Duodenal mucosa (tissue), 2 donors: ENCODE results near the gene CGGBP1.
"Not testable (repeated sequence)": the region's sequence is repeated elsewhere in the genome, so short reads cannot be mapped to it uniquely, and the experiment has no call there.

Source experiments
- H3K27ac ChIP-seq: one replicate; pipeline ENCODE4 v1.7.0; 2013; ENCODE audit warnings: low read depth, low read length
- H3K27me3 ChIP-seq, 2 donors: one replicate each; pipeline ENCODE4 v1.7.0; 2013; ENCODE audit warnings: low read length in 2 of 2, control low read depth in 1 of 2; ENCODE audit not compliant: insufficient read depth in 2 of 2, control insufficient read depth in 1 of 2
- H3K36me3 ChIP-seq, 2 donors: one replicate each; pipeline ENCODE4 v1.7.0; 2013; ENCODE audit warnings: low read length in 2 of 2, control low read depth in 1 of 2; ENCODE audit not compliant: insufficient read depth in 2 of 2, control insufficient read depth in 1 of 2
- H3K4me1 ChIP-seq, 2 donors: one replicate each; pipeline ENCODE4 v1.7.0; 2013; ENCODE audit warnings: low read length in 2 of 2, control low read depth in 1 of 2; ENCODE audit not compliant: insufficient read depth in 2 of 2, control insufficient read depth in 1 of 2
- H3K4me3 ChIP-seq, 2 donors: one replicate each; pipeline ENCODE4 v1.7.0; 2013; ENCODE audit warnings: low read length in 2 of 2, low read depth in 1 of 2
- H3K9ac ChIP-seq, 2 donors: one replicate each; pipeline ENCODE4 v1.7.0; 2013; ENCODE audit warnings: low read length in 2 of 2, low read depth in 1 of 2
- H3K9me3 ChIP-seq, 2 donors: one replicate each; pipeline ENCODE4 v1.7.0; 2013; ENCODE audit warnings: low read length in 2 of 2, control low read depth in 1 of 2; ENCODE audit not compliant: control insufficient read depth in 1 of 2

Gene CGGBP1

GRCh38 chr3:88019024-88019423 lies 39.8 kb downstream of the CGGBP1 start:
- Histone ChIP-seq H3K9ac (no peak overlapping the region), H3K36me3 (no peaks in the 10 kb centered on the region), H3K9me3 (no peaks in the 10 kb centered on the region), H3K27me3 (no peaks in the 10 kb centered on the region), H3K4me1 (no peaks in the 10 kb centered on the region), H3K4me3 (no peak overlapping the region), H3K27ac (no peak overlapping the region)

GRCh38 chr3:88015656-88016055 lies 43.1 kb downstream of the CGGBP1 start:
- not testable (repeated sequence) for H3K27ac ChIP-seq, H3K4me3 ChIP-seq, H3K9ac ChIP-seq, H3K27me3 ChIP-seq, H3K36me3 ChIP-seq, H3K9me3 ChIP-seq, H3K4me1 ChIP-seq

- H3K9me3 ChIP-seq, result no peaks in the 10 kb centered on the region
- no peak overlapping the region for H3K9ac ChIP-seq
- no peak overlapping the region for H3K4me3 ChIP-seq
- no peaks in the 10 kb centered on the region for H3K36me3 ChIP-seq
- H3K4me1 ChIP-seq, result no peaks in the 10 kb centered on the region
- no peak overlapping the region for H3K27ac ChIP-seq
- H3K27me3 ChIP-seq, result no peaks in the 10 kb centered on the region
These were observed 45.2 kb downstream of the CGGBP1 start for GRCh38 chr3:88013592-88013991.

GRCh38 chr3:88010810-88011209 lies 48.0 kb downstream of the CGGBP1 start:
- Histone ChIP-seq H3K9ac (no peak overlapping the region), H3K27me3 (no peaks in the 10 kb centered on the region), H3K4me1 (no peaks in the 10 kb centered on the region), H3K27ac (no peak overlapping the region), H3K4me3 (no peak overlapping the region), H3K9me3 (no peaks in the 10 kb centered on the region), H3K36me3 (no peaks in the 10 kb centered on the region)

GRCh38 chr3:88009066-88009465 lies 49.7 kb downstream of the CGGBP1 start:
- H3K9me3 ChIP-seq, result no peaks in the 10 kb centered on the region

GRCh38 chr3:88005066-88005465 lies 53.7 kb downstream of the CGGBP1 start:
- H3K27ac ChIP-seq, result no peak overlapping the region
- H3K4me3 ChIP-seq, result no peak overlapping the region
- no peaks in the 10 kb centered on the region for H3K27me3 ChIP-seq
- no peak overlapping the region for H3K9ac ChIP-seq
- H3K4me1 ChIP-seq, result peaks cover 5 to 6% of the 10 kb centered on the region in 2 donors
- H3K9me3 ChIP-seq, result no peaks in the 10 kb centered on the region
- no peaks in the 10 kb centered on the region for H3K36me3 ChIP-seq

More at GRCh38 chr3:88009066-88009465, 49.7 kb downstream of the CGGBP1 start:
- Histone ChIP-seq H3K9ac (no peak overlapping the region), H3K4me3 (no peak overlapping the region), H3K27ac (no peak overlapping the region), H3K36me3 (no peaks in the 10 kb centered on the region), H3K27me3 (no peaks in the 10 kb centered on the region), H3K4me1 (no peaks in the 10 kb centered on the region)

- no peaks in the 10 kb centered on the region for H3K9me3 ChIP-seq
- no peak overlapping the region for H3K4me3 ChIP-seq
- H3K27me3 ChIP-seq, result no peaks in the 10 kb centered on the region
- no peaks in the 10 kb centered on the region for H3K36me3 ChIP-seq
- H3K9ac ChIP-seq, result no peak overlapping the region
- H3K4me1 ChIP-seq, result peaks cover 5 to 6% of the 10 kb centered on the region in 2 donors
- H3K27ac ChIP-seq, result no peak overlapping the region
These were observed 55.6 kb downstream of the CGGBP1 start for GRCh38 chr3:88003115-88003755.

GRCh38 chr3:88002448-88002847 lies 56.4 kb downstream of the CGGBP1 start:
- no peak overlapping the region for H3K27ac ChIP-seq
- no peak overlapping the region for H3K4me3 ChIP-seq
- no peaks in the 10 kb centered on the region for H3K9me3 ChIP-seq
- H3K27me3 ChIP-seq, result no peaks in the 10 kb centered on the region
- H3K36me3 ChIP-seq, result no peaks in the 10 kb centered on the region
- peaks cover 5 to 6% of the 10 kb centered on the region in 2 donors for H3K4me1 ChIP-seq
- H3K9ac ChIP-seq, result no peak overlapping the region
